Cerebellar cortex (tissue), 1 donor: ENCODE results near the gene RNF212B.
"Not testable (repeated sequence)": the region's sequence is repeated elsewhere in the genome, so short reads cannot be mapped to it uniquely, and the experiment has no call there.

Source experiments
- DNase-seq: peaks from one replicate; pipeline ENCODE4 v3.0.0-alpha.2; 2015; ENCODE audit warnings: low spot score

RNF212B gene

GRCh38 chr14:23243066-23243465, 5.3 kb downstream of the RNF212B start:
- no peak for DNase-seq

GRCh38 chr14:23245282-23245681, 7.5 kb downstream of the RNF212B start:
- no peak for DNase-seq

- DNase-seq: no peak
Observed at GRCh38 chr14:23248601-23249000, 10.9 kb downstream of the RNF212B start.

GRCh38 chr14:23249824-23250223, 12.1 kb downstream of the RNF212B start:
- DNase-seq: no peak

- DNase-seq: no peak
Observed at GRCh38 chr14:23252006-23252405, 14.3 kb downstream of the RNF212B start.

GRCh38 chr14:23252420-23253333, 14.9 kb downstream of the RNF212B start:
- DNase-seq: no peak

GRCh38 chr14:23258256-23258655, 20.5 kb downstream of the RNF212B start:
- DNase-seq: no peak

GRCh38 chr14:23259426-23259825, 21.7 kb downstream of the RNF212B start:
- DNase-seq: no peak

- not testable (repeated sequence) for DNase-seq
Observed at GRCh38 chr14:23260849-23261248, 23.1 kb downstream of the RNF212B start.

GRCh38 chr14:23269193-23269592, 31.5 kb downstream of the RNF212B start:
- no peak for DNase-seq

GRCh38 chr14:23275412-23275811, 37.7 kb downstream of the RNF212B start:
- no peak for DNase-seq

- no peak for DNase-seq
Observed at GRCh38 chr14:23277189-23277588, 39.5 kb downstream of the RNF212B start.

- DNase-seq: not testable (repeated sequence)
Observed at GRCh38 chr14:23277928-23278327, 40.2 kb downstream of the RNF212B start.

- DNase-seq: no peak
Observed at GRCh38 chr14:23281247-23281646, 43.5 kb downstream of the RNF212B start.

GRCh38 chr14:23284654-23285529, 47.2 kb downstream of the RNF212B start:
- peak; percentile 28 for DNase-seq

- peak; percentile 26 for DNase-seq
Observed at GRCh38 chr14:23285530-23286019, 47.8 kb downstream of the RNF212B start.

- DNase-seq: peak; percentile 99
Observed at GRCh38 chr14:23286020-23286901, 48.5 kb downstream of the RNF212B start, which contains the start of gene HOMEZ. Gene HOMEZ, minus strand, starts transcription at chr14:23286132. Its CDS starts 180 bp downstream, at chr14:23285952.

- DNase-seq: no peak
Observed at GRCh38 chr14:23286902-23287479, 49.3 kb downstream of the RNF212B start.

- DNase-seq: peak; percentile 61
Observed at GRCh38 chr14:23294734-23295561, 57.2 kb downstream of the RNF212B start.
